ENCODE results near the gene PDZD7. TPM values are rescaled to one million over a fixed set of nuclear protein-coding genes. Genes with fewer than 3 reads are reported as not detected.

Gene PDZD7
- total and polyA plus RNA-seq, 2 donors (not counting 3 experiments of a cell fraction or from before 2014, with no cell fraction given): 0.41 to 1.6 TPM

- Histone ChIP-seq H3K9ac (replicated peaks; ENCODE audit: extremely low read depth, insufficient read depth, low read length) (no peak overlapping the region), H3K79me2 (ENCODE audit: control insufficient read depth, insufficient read depth, low read length) (no peaks in the 10 kb centered on the region), H3K27ac (ENCODE audit: insufficient read depth, low read depth, low read length) (no peak overlapping the region), H3K4me3 (replicated peaks in 1 of 3; ENCODE audit: insufficient read depth in 1 of 3, low read depth in 1 of 3, low read length in 3 of 3) (no peak overlapping the region), H3K4me2 (ENCODE audit: insufficient read depth, low read length) (no peak overlapping the region), H3K9me3 (replicated peaks; ENCODE audit: control insufficient read depth, insufficient read depth, low read length) (no peaks in the 10 kb centered on the region), H3K9me1 (replicated peaks; ENCODE audit: control insufficient read depth, extremely low read depth, insufficient read depth, low read length) (no peaks in the 10 kb centered on the region), H3K27me3 (ENCODE audit: control insufficient read depth in 2 of 2, insufficient read depth in 2 of 2, low read length in 2 of 2) (no peaks in the 10 kb centered on the region), H3K36me3 (ENCODE audit: control insufficient read depth in 2 of 2, extremely low read depth in 1 of 2, insufficient read depth in 2 of 2, low read length in 2 of 2) (no peaks in the 10 kb centered on the region), H2AFZ (ENCODE audit: low read depth, low read length) (no peak overlapping the region), H4K20me1 (replicated peaks; ENCODE audit: control insufficient read depth, extremely low read depth, insufficient read depth, low read length) (no peaks in the 10 kb centered on the region), H3K4me1 (ENCODE audit: control insufficient read depth, extremely low read depth, insufficient read depth, low read length) (peaks cover 13% of the 10 kb centered on the region)
- BruUV-seq (replicated peaks): no TSS peak
- TF ChIP-seq MYC (IDR thresholded peaks at IDR 0.05; ENCODE audit: low read depth, low read length) (no peak), EZH2 (IDR thresholded peaks at IDR 0.05; ENCODE audit: borderline replicate concordance, low read depth, low read length, severe bottlenecking) (no peak), POLR2A (IDR thresholded peaks at IDR 0.05; ENCODE audit: low read depth, low read length) (no peak), POLR2AphosphoS5 (IDR thresholded peaks at IDR 0.05; ENCODE audit: insufficient read depth, low read depth, low read length) (no peak), FOS (IDR thresholded peaks at IDR 0.05; ENCODE audit: borderline replicate concordance, insufficient read depth, low read length) (no peak), JUN (IDR thresholded peaks at IDR 0.05; ENCODE audit: borderline replicate concordance, insufficient read depth, insufficient read length, low read depth) (no peak), GATA2 (IDR thresholded peaks at IDR 0.05; ENCODE audit: insufficient read depth, insufficient read length, low read depth, low read length) (no peak)
- TF ChIP-seq, protein P1, sequence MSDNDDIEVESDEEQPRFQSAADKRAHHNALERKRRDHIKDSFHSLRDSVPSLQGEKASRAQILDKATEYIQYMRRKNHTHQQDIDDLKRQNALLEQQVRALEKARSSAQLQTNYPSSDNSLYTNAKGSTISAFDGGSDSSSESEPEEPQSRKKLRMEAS (IDR thresholded peaks at IDR 0.05; ENCODE audit: insufficient read depth, insufficient read length): no peak
- TF ChIP-seq, protein P2, sequence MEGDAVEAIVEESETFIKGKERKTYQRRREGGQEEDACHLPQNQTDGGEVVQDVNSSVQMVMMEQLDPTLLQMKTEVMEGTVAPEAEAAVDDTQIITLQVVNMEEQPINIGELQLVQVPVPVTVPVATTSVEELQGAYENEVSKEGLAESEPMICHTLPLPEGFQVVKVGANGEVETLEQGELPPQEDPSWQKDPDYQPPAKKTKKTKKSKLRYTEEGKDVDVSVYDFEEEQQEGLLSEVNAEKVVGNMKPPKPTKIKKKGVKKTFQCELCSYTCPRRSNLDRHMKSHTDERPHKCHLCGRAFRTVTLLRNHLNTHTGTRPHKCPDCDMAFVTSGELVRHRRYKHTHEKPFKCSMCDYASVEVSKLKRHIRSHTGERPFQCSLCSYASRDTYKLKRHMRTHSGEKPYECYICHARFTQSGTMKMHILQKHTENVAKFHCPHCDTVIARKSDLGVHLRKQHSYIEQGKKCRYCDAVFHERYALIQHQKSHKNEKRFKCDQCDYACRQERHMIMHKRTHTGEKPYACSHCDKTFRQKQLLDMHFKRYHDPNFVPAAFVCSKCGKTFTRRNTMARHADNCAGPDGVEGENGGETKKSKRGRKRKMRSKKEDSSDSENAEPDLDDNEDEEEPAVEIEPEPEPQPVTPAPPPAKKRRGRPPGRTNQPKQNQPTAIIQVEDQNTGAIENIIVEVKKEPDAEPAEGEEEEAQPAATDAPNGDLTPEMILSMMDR (IDR thresholded peaks at IDR 0.05; ENCODE audit: extremely low read depth in 1 of 2, insufficient read depth in 1 of 2, low read depth in 1 of 2, low read length in 2 of 2): no peak
- dilution Hi-C loops (cut with MboI; ENCODE audit: extremely low pct_ligation_motif_present, low sequenced_read_pairs): no loop called here
- ChIA-PET CTCF (interaction anchor here (0.8 to 7.3 kb wide), 14 partner anchors 10 to 125 kb away, joined by 3 to 254 read pairs (median 4); partner anchors contain the start of genes LZTS2, PDZD7, SEMA4G and SFXN3), POLR2A (no interaction called here)
- intact Hi-C loops (cut with micrococcal nuclease): loop anchor here (10.0 kb wide), 1 partner anchor 102 kb away; the partner anchor contains the start of gene SLF2
- DNase-seq (ENCODE audit: low read depth, low spot score): no peak
- no peak for FAIRE-seq
Observed at GRCh38 chr10:101016814-101017213, 14.1 kb downstream of the PDZD7 start.

All from endothelial cell of umbilical vein (primary cell).